PC-9 (cell line): ENCODE data around the gene UBE2QL1. TPM values are rescaled to one million over a fixed set of nuclear protein-coding genes. Genes with fewer than 3 reads are reported as not detected.

Source experiments
- BruUV-seq: library from RNA; stranded (reverse); fragments of 400-500 nt; replicated peaks from 2 replicates; lab custom pipeline; 2021; lab: Mats Ljungman, UMichigan
- CTCF ChIA-PET: fragments of 300-600 bp; sonication (Branson Sonifier 250); formaldehyde crosslinking; loops from one replicate; lab custom pipeline; 2022; ENCODE audit warnings: antibody characterized with exemption; lab: Charles Lee
- POLR2A ChIA-PET: fragments of 300-600 bp; sonication (Branson Sonifier 250); formaldehyde crosslinking; loops from one replicate; lab custom pipeline; 2022; ENCODE audit warnings: antibody characterized with exemption; ENCODE audit not compliant: unreplicated experiment; lab: Charles Lee
- DNase-seq, 2 experiments: peaks; one replicate each; pipeline versions ENCODE4 v3.0.0 to v3.0.0-alpha.2; 2015 to 2022; ENCODE audit warnings: mixed read lengths in 1 of 2
- H2AFZ ChIP-seq: fragments of 200-600 bp; sonication (generic); 2 replicates; pipeline ENCODE4 v1.8.1; 2017; ENCODE audit warnings: antibody characterized with exemption
- H3F3A ChIP-seq: fragments of 200-600 bp; sonication (generic); 2 replicates; pipeline ENCODE4 v1.8.1; 2017; ENCODE audit warnings: antibody characterized with exemption, mild to moderate bottlenecking, low read depth; ENCODE audit not compliant: insufficient read depth
- H3K27ac ChIP-seq: fragments of 200-600 bp; sonication (generic); 2 replicates; pipeline ENCODE4 v1.6.1; 2016; ENCODE audit warnings: mixed run types
- H3K27me3 ChIP-seq: fragments of 200-600 bp; sonication (generic); 2 replicates; pipeline ENCODE4 v1.6.1; 2016; ENCODE audit warnings: low read depth, mixed run types; ENCODE audit not compliant: insufficient read depth
- H3K36me3 ChIP-seq: fragments of 200-600 bp; sonication (generic); 2 replicates; pipeline ENCODE4 v1.6.1; 2016; ENCODE audit warnings: low read depth, mixed run types
- H3K4me1 ChIP-seq: fragments of 200-600 bp; sonication (generic); replicated peaks from 2 replicates; pipeline ENCODE4 v1.6.1; 2016; ENCODE audit warnings: mixed run types; ENCODE audit not compliant: insufficient read depth
- H3K4me2 ChIP-seq: fragments of 200-600 bp; sonication (generic); 2 replicates; pipeline ENCODE4 v1.6.1; 2017; ENCODE audit warnings: mixed run types
- H3K4me3 ChIP-seq: fragments of 200-600 bp; sonication (generic); 2 replicates; pipeline ENCODE4 v1.6.1; 2016; ENCODE audit warnings: mixed run types
- H3K79me2 ChIP-seq: fragments of 200-600 bp; sonication (generic); 2 replicates; pipeline ENCODE4 v1.6.1; 2017; ENCODE audit warnings: low read depth, mixed run types
- H3K9me2 ChIP-seq: fragments of 200-600 bp; sonication (generic); 2 replicates; pipeline ENCODE4 v1.8.1; 2017; ENCODE audit warnings: mild to moderate bottlenecking; ENCODE audit not compliant: insufficient read depth
- H3K9me3 ChIP-seq: fragments of 200-600 bp; sonication (generic); 2 replicates; pipeline ENCODE4 v1.8.1; 2016; ENCODE audit warnings: low read depth; ENCODE audit not compliant: insufficient read depth
- H4K20me1 ChIP-seq: fragments of 200-600 bp; sonication (generic); 2 replicates; pipeline ENCODE4 v1.8.1; 2017; ENCODE audit not compliant: insufficient read depth
- EZH2 ChIP-seq: fragments of 200-600 bp; sonication (generic); IDR thresholded peaks from 2 replicates; pipeline ENCODE4 v1.8.0; 2017; ENCODE audit warnings: antibody characterized with exemption, low read depth
- intact Hi-C: fragments of 100-400 bp; cut with micrococcal nuclease; formaldehyde crosslinking; loops from one replicate; pipeline ENCODE4 v1.10.0; 2022; ENCODE audit not compliant: unreplicated experiment
- total RNA-seq: library from RNA; stranded (reverse); gene quantifications from 2 replicates; pipeline ENCODE4 v1.2.3, GENCODE V29; 2021
- TF ChIP-seq, protein P1 (sequence below): fragments of 200-600 bp; sonication (generic); conservative IDR thresholded peaks from 2 replicates; pipeline ENCODE4 v1.6.1; 2017; ENCODE audit warnings: mixed run types, antibody characterized with exemption, mild to moderate bottlenecking, moderate library complexity

Gene UBE2QL1
- total RNA-seq, 1 experiment from 2014 or later = not detected

DNA sequence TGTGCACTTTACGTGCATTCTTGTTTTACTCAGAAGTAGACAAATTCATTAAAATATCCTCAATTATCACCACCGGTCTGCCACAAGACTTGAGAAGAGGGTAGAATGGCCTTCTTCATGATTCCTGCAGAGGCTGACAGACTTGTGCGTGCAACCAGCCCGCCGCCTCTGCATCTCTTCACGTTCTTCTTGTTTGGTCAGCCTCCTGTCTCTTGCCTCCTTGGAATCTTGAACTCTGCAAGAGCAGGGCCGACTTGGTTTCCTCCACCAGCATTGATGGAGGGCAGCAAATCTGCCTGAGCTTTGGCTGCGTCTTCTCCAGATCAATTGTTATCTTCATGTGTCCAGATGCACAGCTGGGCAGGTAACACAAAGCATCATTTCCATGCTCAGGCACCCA, 20.2 kb downstream of the UBE2QL1 start:
- Histone ChIP-seq H3K4me3 (no peak overlapping the region), H3F3A (no peaks in the 10 kb centered on the region), H3K36me3 (no peaks in the 10 kb centered on the region), H4K20me1 (no peaks in the 10 kb centered on the region), H3K4me1 (no peaks in the 10 kb centered on the region), H3K79me2 (no peaks in the 10 kb centered on the region), H2AFZ (no peak overlapping the region), H3K27ac (no peak overlapping the region), H3K9me3 (no peaks in the 10 kb centered on the region; the same call in 1 of the 2 replicates), H3K4me2 (no peak overlapping the region), H3K27me3 (peaks cover 96% of the 10 kb centered on the region), H3K9me2 (no peaks in the 10 kb centered on the region)
- no TSS peak for BruUV-seq
- POLR2A ChIA-PET = no interaction called here
- no peak for DNase-seq
- no peak for TF ChIP-seq EZH2
- TF ChIP-seq, protein P1, sequence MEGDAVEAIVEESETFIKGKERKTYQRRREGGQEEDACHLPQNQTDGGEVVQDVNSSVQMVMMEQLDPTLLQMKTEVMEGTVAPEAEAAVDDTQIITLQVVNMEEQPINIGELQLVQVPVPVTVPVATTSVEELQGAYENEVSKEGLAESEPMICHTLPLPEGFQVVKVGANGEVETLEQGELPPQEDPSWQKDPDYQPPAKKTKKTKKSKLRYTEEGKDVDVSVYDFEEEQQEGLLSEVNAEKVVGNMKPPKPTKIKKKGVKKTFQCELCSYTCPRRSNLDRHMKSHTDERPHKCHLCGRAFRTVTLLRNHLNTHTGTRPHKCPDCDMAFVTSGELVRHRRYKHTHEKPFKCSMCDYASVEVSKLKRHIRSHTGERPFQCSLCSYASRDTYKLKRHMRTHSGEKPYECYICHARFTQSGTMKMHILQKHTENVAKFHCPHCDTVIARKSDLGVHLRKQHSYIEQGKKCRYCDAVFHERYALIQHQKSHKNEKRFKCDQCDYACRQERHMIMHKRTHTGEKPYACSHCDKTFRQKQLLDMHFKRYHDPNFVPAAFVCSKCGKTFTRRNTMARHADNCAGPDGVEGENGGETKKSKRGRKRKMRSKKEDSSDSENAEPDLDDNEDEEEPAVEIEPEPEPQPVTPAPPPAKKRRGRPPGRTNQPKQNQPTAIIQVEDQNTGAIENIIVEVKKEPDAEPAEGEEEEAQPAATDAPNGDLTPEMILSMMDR = no peak
- intact Hi-C loops = no loop called here
- CTCF ChIA-PET = no interaction called here

- Histone ChIP-seq H3K4me1 (no peaks in the 10 kb centered on the region), H3K36me3 (no peaks in the 10 kb centered on the region), H2AFZ (no peak overlapping the region), H3K9me2 (no peaks in the 10 kb centered on the region), H4K20me1 (no peaks in the 10 kb centered on the region), H3K4me2 (no peak overlapping the region), H3F3A (no peaks in the 10 kb centered on the region), H3K9me3 (no peaks in the 10 kb centered on the region; the same call in 1 of the 2 replicates), H3K27me3 (peaks cover 96% of the 10 kb centered on the region), H3K79me2 (no peaks in the 10 kb centered on the region), H3K27ac (no peak overlapping the region), H3K4me3 (no peak overlapping the region)
- ChIA-PET POLR2A (no interaction called here), CTCF (no interaction called here)
- intact Hi-C loops = no loop called here
- TF ChIP-seq, protein P1 = no peak
- no peak for TF ChIP-seq EZH2
- no peak for DNase-seq
- BruUV-seq = no TSS peak
These were observed 21.2 kb downstream of the UBE2QL1 start for GRCh38 chr5:6469836-6470235.

GRCh38 chr5:6470672-6471071, 22.0 kb downstream of the UBE2QL1 start:
- TF ChIP-seq, protein P1 = no peak
- no peak for TF ChIP-seq EZH2
- Histone ChIP-seq H3K4me1 (no peaks in the 10 kb centered on the region), H3F3A (no peaks in the 10 kb centered on the region), H3K4me3 (no peak overlapping the region), H3K27ac (no peak overlapping the region), H2AFZ (no peak overlapping the region), H3K27me3 (peaks cover 95% of the 10 kb centered on the region), H3K79me2 (no peaks in the 10 kb centered on the region), H3K9me3 (no peaks in the 10 kb centered on the region; the same call in 1 of the 2 replicates), H4K20me1 (no peaks in the 10 kb centered on the region), H3K36me3 (no peaks in the 10 kb centered on the region), H3K4me2 (no peak overlapping the region), H3K9me2 (no peaks in the 10 kb centered on the region)
- no TSS peak for BruUV-seq
- ChIA-PET CTCF (no interaction called here), POLR2A (no interaction called here)
- intact Hi-C loops = no loop called here
- DNase-seq = no peak
